NOMO-1 treated with dmso at 0.1 percent for 144 hours (cell line): ENCODE data around the gene DOCK3.
A peak's percentile ranks its signal among the peaks of the same experiment; 100 is the strongest.

Source experiments
- DNase-seq: peaks from one replicate; lab custom pipeline; 2025; ENCODE audit not compliant: unreplicated experiment; lab: John Stamatoyannopoulos, UW

Gene DOCK3

DNA sequence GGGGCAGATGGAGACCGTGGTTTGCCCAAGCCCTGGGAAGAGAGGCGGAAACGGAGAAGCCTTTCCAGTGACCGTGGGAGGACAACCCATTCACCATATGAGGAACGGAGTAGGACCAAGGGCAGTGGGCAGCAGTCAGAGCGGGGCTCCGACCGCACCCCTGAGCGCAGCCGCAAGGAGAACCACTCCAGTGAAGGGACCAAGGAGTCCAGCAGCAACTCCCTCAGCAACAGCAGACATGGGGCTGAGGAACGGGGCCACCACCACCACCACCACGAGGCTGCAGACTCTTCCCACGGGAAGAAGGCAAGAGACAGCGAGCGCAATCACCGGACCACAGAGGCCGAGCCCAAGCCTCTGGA lies 718.4 kb downstream of the DOCK3 start:
- DNase-seq, result no peak

DNA sequence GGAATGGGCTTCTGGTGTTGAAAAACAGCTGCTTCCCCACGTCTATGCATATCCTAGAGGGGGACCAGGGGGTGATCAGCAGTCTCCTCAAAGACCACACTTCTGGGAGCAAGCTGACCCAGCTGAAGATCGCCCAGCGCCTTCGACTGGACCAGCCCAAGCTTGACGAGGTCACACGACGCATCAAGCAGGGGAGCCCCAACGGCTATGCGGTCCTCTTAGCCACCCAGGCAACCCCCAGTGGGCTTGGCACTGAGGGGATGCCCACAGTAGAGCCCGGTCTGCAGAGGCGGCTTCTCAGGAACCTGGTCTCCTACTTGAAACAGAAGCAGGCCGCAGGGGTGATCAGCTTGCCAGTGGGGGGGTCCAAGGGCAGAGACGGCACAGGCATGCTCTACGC lies 718.8 kb downstream of the DOCK3 start:
- no peak for DNase-seq

GRCh38 chr3:51394541-51394940 lies 719.8 kb downstream of the DOCK3 start:
- DNase-seq, result no peak

GRCh38 chr3:51395493-51396213 lies 720.9 kb downstream of the DOCK3 start:
- DNase-seq, result no peak

- DNase-seq, result no peak
These were observed 721.7 kb downstream of the DOCK3 start for GRCh38 chr3:51396401-51396800.

DNA sequence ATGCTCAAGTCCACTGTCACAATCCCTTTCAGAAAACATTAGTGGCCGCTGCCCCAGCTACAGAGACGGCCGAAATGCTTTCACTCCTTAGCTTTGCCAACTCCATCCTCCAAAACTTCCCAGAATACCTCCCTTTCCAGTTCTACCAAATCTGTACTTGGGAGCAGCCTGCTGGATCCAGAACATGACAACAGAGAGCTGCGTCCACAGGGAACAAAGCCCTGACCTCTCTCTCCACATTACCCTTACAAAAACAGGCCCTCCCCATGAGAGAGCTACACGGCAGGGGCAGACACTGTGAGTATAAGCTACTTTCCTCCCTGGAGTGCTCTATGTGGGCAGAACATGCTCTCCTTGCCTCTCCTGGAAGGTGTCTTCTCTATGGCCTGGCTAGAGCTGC lies 722.7 kb downstream of the DOCK3 start:
- DNase-seq, result no peak

DNA sequence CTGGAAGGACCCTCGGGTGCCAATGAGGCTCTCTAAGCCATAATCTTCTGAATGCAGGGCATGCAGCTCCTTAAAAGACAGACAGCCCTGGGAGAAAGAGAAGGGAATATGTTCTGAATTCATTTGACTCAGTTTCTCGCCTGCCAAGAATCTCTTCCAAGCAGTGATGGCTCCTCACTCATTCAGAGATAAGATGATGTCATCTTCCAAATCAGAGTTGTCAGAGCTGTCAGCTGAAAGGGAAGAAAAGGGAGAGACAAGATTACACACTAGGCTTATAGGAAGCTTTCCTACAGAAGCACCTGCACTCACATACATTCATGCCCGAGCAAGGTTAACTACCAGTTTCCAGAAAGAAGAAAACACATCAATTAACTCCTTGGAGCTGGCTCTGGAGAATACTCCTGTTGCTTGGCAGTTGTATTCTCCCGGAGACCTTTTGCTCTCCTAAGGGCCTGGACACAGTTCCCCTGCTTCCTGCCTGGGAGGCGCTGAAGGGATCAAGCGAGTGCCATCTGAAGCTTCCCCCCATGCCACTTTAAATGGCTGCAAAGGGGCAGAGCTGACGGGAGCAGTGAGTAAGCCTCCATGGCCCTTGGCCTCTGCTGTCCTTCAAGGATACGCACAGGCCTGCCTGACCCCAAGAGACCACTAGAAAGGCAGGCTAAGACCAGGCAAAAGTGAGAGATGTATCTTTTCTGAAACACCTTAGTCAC lies 724.0 kb downstream of the DOCK3 start:
- DNase-seq, result no peak

DNA sequence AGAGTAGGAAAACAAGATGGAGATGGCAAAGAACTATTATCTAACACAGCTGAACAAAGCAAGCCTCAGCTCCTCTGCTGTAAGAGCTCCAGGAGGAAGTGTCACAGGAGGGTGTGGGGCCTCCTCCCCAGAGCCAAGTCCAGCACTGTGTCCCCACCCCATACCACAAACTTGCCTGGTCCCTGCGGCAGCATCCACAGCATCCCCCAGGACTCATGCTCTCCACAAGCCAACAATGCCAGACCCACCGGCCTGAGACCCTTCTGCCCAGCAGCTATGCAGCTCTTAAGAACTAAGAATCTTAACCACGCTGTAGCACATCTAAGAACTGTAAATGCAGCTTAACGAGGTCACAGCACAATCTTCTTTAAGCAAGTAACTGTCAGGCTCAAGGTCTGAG lies 725.4 kb downstream of the DOCK3 start:
- no peak for DNase-seq

DNA sequence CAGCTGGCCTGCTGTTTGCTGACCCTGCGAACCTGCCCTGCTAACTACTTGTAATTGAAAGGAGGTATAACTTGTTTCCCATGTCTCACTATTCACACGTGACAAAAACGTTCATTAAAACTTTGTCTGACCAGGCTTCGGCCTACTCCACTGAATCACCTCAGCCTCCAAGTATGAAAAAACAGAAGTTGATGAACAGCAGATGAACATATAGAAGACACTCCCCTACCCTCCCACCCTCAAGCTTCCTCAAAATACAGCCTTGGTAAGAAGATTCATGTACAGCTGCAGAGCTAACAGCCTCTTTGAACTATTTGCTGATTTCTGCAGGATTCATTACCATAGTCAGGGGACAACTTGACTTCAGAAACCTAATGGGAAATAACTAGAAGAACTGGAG lies 727.0 kb downstream of the DOCK3 start:
- peak; percentile 59 for DNase-seq

DNA sequence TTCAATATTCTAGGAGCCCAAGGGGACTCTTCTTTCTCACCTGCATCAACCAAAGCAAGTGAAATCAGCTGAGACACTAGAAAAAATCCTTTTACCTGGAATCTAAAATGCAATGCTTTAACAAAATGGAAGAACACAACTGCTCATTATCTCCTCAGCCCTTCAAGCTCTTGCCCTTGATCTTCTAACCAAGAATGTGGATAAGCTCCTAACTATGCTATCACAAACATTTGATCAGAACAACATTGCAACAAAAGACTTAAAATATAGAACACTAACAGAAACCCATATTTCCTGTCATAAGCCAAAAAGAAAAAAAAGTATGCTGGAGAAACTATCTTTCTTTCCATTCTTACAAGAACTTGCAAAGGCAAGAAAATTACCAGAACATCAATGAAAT lies 728.9 kb downstream of the DOCK3 start:
- no peak for DNase-seq

DNA sequence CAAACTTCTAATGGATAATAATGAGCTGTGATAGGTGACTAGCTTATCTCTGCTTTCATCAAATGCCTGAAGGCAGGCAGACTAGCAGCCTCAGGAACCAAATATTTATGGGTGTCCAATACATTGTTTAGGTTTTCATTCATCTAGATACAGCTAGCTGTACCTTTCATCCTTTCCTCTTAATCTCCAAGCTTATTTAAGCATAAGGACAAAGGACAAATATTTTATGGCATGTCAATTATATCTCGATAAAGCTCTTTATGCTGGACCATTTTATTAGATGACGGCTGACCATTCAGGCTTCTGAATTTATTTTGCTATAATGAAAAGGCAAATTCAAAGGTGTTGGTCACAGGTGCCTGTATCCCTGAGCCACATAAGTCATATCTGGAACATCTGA lies 733.3 kb downstream of the DOCK3 start:
- no peak for DNase-seq

DNA sequence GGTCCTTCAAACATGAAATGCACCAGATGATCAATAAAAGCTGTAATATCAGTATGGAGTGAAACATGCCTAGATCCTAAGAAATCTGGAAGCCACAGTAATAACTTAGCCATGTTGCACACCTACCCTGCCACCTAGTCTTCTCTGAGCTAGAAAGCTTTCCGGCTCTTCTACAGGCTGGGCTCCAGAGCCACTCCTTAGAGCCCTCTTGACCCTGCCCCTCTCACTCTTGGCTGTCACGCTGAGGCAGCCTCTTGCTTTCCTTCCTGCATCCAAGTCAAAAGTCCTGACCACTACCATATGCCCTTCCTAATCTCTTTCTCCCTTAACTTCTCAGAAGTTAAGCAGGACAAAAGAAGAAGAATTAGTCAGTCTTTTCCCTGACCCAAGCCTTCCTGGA lies 734.1 kb downstream of the DOCK3 start:
- DNase-seq, result no peak

DNA sequence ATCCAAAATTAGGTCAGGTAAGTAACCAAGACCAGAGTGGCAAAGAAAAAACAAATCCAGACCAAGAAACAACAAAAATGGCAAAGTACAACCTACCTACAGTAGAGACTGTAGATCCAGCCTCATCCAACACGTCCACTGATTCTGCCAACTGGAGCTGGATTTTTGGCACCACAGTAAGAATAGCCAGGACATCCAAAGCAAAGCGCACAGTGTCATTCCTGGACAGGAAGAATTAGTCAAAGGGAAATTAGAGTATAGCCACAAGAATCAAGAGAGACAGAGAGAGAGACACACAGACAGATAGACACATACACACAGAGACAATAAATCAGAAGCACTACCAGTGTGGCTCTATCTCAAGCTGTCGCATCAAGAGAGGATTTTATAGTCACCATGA lies 747.5 kb downstream of the DOCK3 start:
- DNase-seq, result no peak

- DNase-seq, result no peak
These were observed 752.2 kb downstream of the DOCK3 start for GRCh38 chr3:51426921-51427320.

GRCh38 chr3:51429138-51429537 lies 754.4 kb downstream of the DOCK3 start:
- no peak for DNase-seq
